Kidney (tissue), 14 donors: ENCODE results near the gene SH3RF3. TPM values are rescaled to one million over a fixed set of nuclear protein-coding genes. Genes with fewer than 3 reads are reported as not detected.
A peak's percentile ranks its signal among the peaks of the same experiment; 100 is the strongest.

Source experiments
- DNase-seq, 5 donors: peaks; one replicate each; pipeline ENCODE4 v3.0.0-alpha.2; 2013 to 2020
- FAIRE-seq: peaks from 2 replicates; lab custom pipeline; 2012; peaks lifted over from hg19 to GRCh38; lab: Jason Lieb, UNC
- H3K27ac ChIP-seq, 2 donors: one replicate each; pipeline ENCODE4 v1.7.0; 2013; ENCODE audit warnings: low read depth in 2 of 2, low read length in 2 of 2, inconsistent platforms in 1 of 2
- H3K27me3 ChIP-seq: one replicate; pipeline ENCODE4 v1.7.1; 2013; ENCODE audit warnings: low read length, inconsistent platforms; ENCODE audit not compliant: control insufficient read depth, insufficient read depth
- H3K36me3 ChIP-seq, 3 donors: one replicate each; pipeline versions ENCODE4 v1.7.0 to v1.7.1; 2013; ENCODE audit warnings: low read length in 3 of 3, control low read depth in 1 of 3, inconsistent platforms in 1 of 3; ENCODE audit not compliant: insufficient read depth in 3 of 3, control insufficient read depth in 2 of 3
- H3K4me1 ChIP-seq, 3 donors: one replicate each; pipeline versions ENCODE4 v1.7.0 to v1.7.1; 2013; ENCODE audit warnings: low read length in 3 of 3, inconsistent platforms in 1 of 3, low read depth in 1 of 3; ENCODE audit not compliant: control insufficient read depth in 2 of 3, insufficient read depth in 2 of 3
- H3K4me3 ChIP-seq, 3 donors: one replicate each; pipeline versions ENCODE4 v1.7.0 to v1.8.1; 2013; ENCODE audit warnings: low read length in 3 of 3, control low read depth in 1 of 3, inconsistent platforms in 1 of 3
- H3K9ac ChIP-seq, 3 donors: one replicate each; pipeline versions ENCODE4 v1.7.0 to v1.7.1; 2013; ENCODE audit warnings: low read length in 3 of 3, control low read depth in 1 of 3, inconsistent platforms in 1 of 3
- H3K9me3 ChIP-seq, 3 donors: one replicate each; pipeline versions ENCODE4 v1.7.0 to v1.7.1; 2013; ENCODE audit warnings: low read length in 3 of 3, control low read depth in 1 of 3, inconsistent platforms in 1 of 3; ENCODE audit not compliant: control insufficient read depth in 2 of 3, insufficient read depth in 1 of 3
- CTCF ChIP-seq: IDR thresholded peaks from 3 replicates; pipeline ENCODE4 v1.5.1; 2012; ENCODE audit warnings: mild to moderate bottlenecking, moderate library complexity, borderline replicate concordance; ENCODE audit not compliant: insufficient read depth; ENCODE audit errors: extremely low read depth
- intact Hi-C: fragments of 100-400 bp; cut with DNase I; formaldehyde crosslinking; loops from one replicate; pipeline ENCODE4 v1.11.1; 2022
- polyA plus RNA-seq: library from polyadenylated mRNA; stranded (reverse); fragments of 350-450 nt; fragmentation: Illumina TruSeq; extraction: RNeasy Lipid Tissue Mini Kit (QIAGEN cat#74804); gene quantifications from one replicate; pipeline ENCODE4 v1.2.3, GENCODE V29; 2014; ENCODE audit warnings: low read depth, low replicate concordance; ENCODE audit not compliant: insufficient read depth
- total RNA-seq: library from RNA; stranded (reverse); fragmentation: NEBNext Ultra II Directional; extraction: Animal tissue kit (Norgen Biotek cat#: 25700); gene quantifications from one replicate; pipeline ENCODE4 v1.2.1, GENCODE V29; 2021
- donor health status: control.
- donor health status: control.
- donor health status: control.
- donor health status: control.
- donor health status: control.
- donor health status: DM: yes; HTN: yes; CAD: no.
- donor health status: Normal renal cell carcinoma (clear cell type).

SH3RF3 gene
- total and polyA plus RNA-seq, 2 donors from 2014 or later: 1.7 to 10.7 TPM

GRCh38 chr2:109487871-109488655 is 359.1 kb downstream of the SH3RF3 start:
- intact Hi-C loops: no loop called here
- Histone ChIP-seq H3K27me3 (no peaks in the 10 kb centered on the region), H3K27ac (no peak overlapping the region), H3K36me3 (peaks cover 0 to 3% (median 0%) of the 10 kb centered on the region in 3 donors), H3K9ac (no peak overlapping the region), H3K4me3 (no peak overlapping the region), H3K9me3 (no peaks in the 10 kb centered on the region), H3K4me1 (no peaks in the 10 kb centered on the region)
- peak in 1 of 5 donors; percentile 51 for DNase-seq
- FAIRE-seq: no peak
- no peak for TF ChIP-seq CTCF

- no peak overlapping the region for H3K4me3 ChIP-seq
- TF ChIP-seq CTCF: no peak
- intact Hi-C loops: no loop called here
- no peaks in the 10 kb centered on the region for H3K27me3 ChIP-seq
- no peaks in the 10 kb centered on the region for H3K9me3 ChIP-seq
- no peaks in the 10 kb centered on the region for H3K4me1 ChIP-seq
- FAIRE-seq (no peak), DNase-seq (peak in 1 of 5 donors; percentile 51)
- peaks cover 0 to 9% (median 0%) of the 10 kb centered on the region in 3 donors for H3K36me3 ChIP-seq
- H3K9ac ChIP-seq: no peak overlapping the region
- no peak overlapping the region for H3K27ac ChIP-seq
Observed at GRCh38 chr2:109489296-109489695, 360.3 kb downstream of the SH3RF3 start.

GRCh38 chr2:109493176-109493935 is 364.4 kb downstream of the SH3RF3 start:
- no peak for DNase-seq
- no peak overlapping the region for H3K27ac ChIP-seq
- intact Hi-C loops: no loop called here
- no peak for FAIRE-seq
- H3K4me1 ChIP-seq: peaks cover 0 to 4% (median 0%) of the 10 kb centered on the region in 3 donors
- TF ChIP-seq CTCF: no peak
- H3K9me3 ChIP-seq: no peaks in the 10 kb centered on the region
- H3K27me3 ChIP-seq: no peaks in the 10 kb centered on the region
- H3K4me3 ChIP-seq: no peak overlapping the region
- H3K36me3 ChIP-seq: peaks cover 0 to 9% (median 0%) of the 10 kb centered on the region in 3 donors
- H3K9ac ChIP-seq: no peak overlapping the region
